Erythroblast (primary cell): ENCODE data around the gene ZNRF3.

ENCODE experiments used
- GATA1 ChIP-seq: IDR thresholded peaks from 2 replicates; pipeline ENCODE4 v1.6.1; 2011; ENCODE audit warnings: low read depth, mild to moderate bottlenecking, control low read depth, low read length, moderate library complexity
- POLR2A ChIP-seq: IDR thresholded peaks from 2 replicates; pipeline ENCODE4 v1.6.1; 2011; ENCODE audit warnings: mild to moderate bottlenecking, low read length

- TF ChIP-seq POLR2A (no peak), GATA1 (no peak)
These were observed 203.6 kb downstream of the ZNRF3 start for GRCh38 chr22:29087012-29087411.
